Calu3 (cell line): ENCODE results near the gene HS3ST5. TPM values are rescaled to one million over a fixed set of nuclear protein-coding genes. Genes with fewer than 3 reads are reported as not detected.

Experiments
- BruUV-seq: library from RNA; stranded (reverse); fragments of 400-500 nt; replicated peaks from 2 replicates; lab custom pipeline; 2021; lab: Mats Ljungman, UMichigan
- CTCF ChIA-PET: fragments of 300-600 bp; sonication (Branson Sonifier 250); formaldehyde crosslinking; loops from one replicate; lab custom pipeline; 2022; ENCODE audit warnings: antibody characterized with exemption; lab: Charles Lee
- DNase-seq: peaks from one replicate; pipeline ENCODE4 v3.0.0; 2022
- H3K27ac Mint-ChIP-seq: one replicate; pipeline ENCODE4 v1.8.0; 2022; ENCODE audit warnings: mixed read lengths; ENCODE audit not compliant: unreplicated experiment
- H3K27me3 Mint-ChIP-seq: one replicate; pipeline ENCODE4 v1.8.0; 2022; ENCODE audit warnings: mixed read lengths; ENCODE audit not compliant: unreplicated experiment
- H3K36me3 Mint-ChIP-seq: one replicate; pipeline ENCODE4 v1.8.0; 2022; ENCODE audit warnings: mild to moderate bottlenecking, moderate library complexity, mixed read lengths; ENCODE audit not compliant: insufficient read depth, unreplicated experiment
- H3K4me1 Mint-ChIP-seq: one replicate; pipeline ENCODE4 v1.8.0; 2022; ENCODE audit warnings: mild to moderate bottlenecking, low read depth, mixed read lengths; ENCODE audit not compliant: unreplicated experiment
- H3K4me3 Mint-ChIP-seq: one replicate; pipeline ENCODE4 v1.8.0; 2022; ENCODE audit warnings: mild to moderate bottlenecking, low read depth, moderate library complexity, mixed read lengths; ENCODE audit not compliant: unreplicated experiment
- H3K9me3 Mint-ChIP-seq: one replicate; pipeline ENCODE4 v1.8.0; 2022; ENCODE audit warnings: low read depth, mixed read lengths; ENCODE audit not compliant: unreplicated experiment
- intact Hi-C: fragments of 100-400 bp; cut with micrococcal nuclease; formaldehyde crosslinking; loops from one replicate; pipeline ENCODE4 v1.10.0; 2022; ENCODE audit not compliant: unreplicated experiment
- total RNA-seq: library from RNA; stranded (reverse); gene quantifications from 2 replicates; pipeline ENCODE4 v1.2.3, GENCODE V29; 2022
- TF ChIP-seq, protein P1 (sequence below): fragments of 200-600 bp; IDR thresholded peaks from one replicate; pipeline ENCODE4 v1.8.0; 2022; ENCODE audit warnings: antibody characterized with exemption; ENCODE audit not compliant: unreplicated experiment

Gene HS3ST5
- total RNA-seq, 1 experiment from 2014 or later, result 0.40 TPM

DNA sequence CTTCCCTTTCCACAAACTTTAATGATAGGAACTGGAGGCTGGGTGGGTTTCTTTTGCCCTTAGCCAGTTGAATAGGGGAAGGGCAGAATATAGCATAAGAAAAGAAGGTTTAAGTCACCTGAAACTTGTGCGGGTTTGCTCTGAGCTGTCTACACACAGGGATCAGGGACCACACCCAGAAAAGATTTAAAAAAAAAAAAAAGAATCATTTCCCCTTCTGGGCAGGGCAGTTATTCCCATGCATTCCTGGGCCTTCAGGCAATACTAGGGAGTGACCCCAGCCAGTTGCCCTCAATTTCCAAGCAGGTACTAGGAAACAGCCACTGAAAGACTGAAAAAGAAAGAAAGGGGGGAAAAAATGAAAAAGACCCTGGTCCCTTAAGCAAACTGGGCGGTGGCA lies 332.3 kb downstream of the HS3ST5 start:
- TF ChIP-seq, protein P1, sequence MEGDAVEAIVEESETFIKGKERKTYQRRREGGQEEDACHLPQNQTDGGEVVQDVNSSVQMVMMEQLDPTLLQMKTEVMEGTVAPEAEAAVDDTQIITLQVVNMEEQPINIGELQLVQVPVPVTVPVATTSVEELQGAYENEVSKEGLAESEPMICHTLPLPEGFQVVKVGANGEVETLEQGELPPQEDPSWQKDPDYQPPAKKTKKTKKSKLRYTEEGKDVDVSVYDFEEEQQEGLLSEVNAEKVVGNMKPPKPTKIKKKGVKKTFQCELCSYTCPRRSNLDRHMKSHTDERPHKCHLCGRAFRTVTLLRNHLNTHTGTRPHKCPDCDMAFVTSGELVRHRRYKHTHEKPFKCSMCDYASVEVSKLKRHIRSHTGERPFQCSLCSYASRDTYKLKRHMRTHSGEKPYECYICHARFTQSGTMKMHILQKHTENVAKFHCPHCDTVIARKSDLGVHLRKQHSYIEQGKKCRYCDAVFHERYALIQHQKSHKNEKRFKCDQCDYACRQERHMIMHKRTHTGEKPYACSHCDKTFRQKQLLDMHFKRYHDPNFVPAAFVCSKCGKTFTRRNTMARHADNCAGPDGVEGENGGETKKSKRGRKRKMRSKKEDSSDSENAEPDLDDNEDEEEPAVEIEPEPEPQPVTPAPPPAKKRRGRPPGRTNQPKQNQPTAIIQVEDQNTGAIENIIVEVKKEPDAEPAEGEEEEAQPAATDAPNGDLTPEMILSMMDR, result no peak
- CTCF ChIA-PET, result no interaction called here
- peaks cover 9% of the 10 kb centered on the region for H3K4me1 Mint-ChIP-seq
- no TSS peak for BruUV-seq
- H3K4me3 Mint-ChIP-seq, result no peak overlapping the region
- H3K27me3 Mint-ChIP-seq, result no peaks in the 10 kb centered on the region
- no peaks in the 10 kb centered on the region for H3K9me3 Mint-ChIP-seq
- H3K27ac Mint-ChIP-seq, result no peak overlapping the region
- no peak for DNase-seq
- H3K36me3 Mint-ChIP-seq, result no peaks in the 10 kb centered on the region
- intact Hi-C loops, result no loop called here

DNA sequence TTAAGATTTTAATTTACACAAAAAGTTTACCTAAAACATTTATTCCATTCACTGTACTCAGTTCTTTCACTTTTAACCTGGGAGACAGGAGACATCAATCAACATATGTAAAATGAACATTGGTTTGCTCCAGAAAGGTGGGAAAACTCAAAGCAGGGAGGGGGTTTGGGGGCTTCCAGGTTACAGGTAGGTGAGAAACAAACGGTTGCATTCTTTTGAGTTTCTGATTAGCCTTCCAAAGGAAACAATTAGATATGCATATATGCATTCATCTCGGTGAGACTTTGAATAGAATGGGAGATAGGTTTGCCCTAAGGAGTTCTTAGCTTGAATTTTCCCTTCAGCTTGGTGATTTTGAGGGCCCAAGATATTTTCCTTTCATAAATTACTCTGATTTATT lies 333.6 kb downstream of the HS3ST5 start:
- TF ChIP-seq, protein P1, result no peak
- H3K4me3 Mint-ChIP-seq, result no peak overlapping the region
- intact Hi-C loops, result no loop called here
- CTCF ChIA-PET, result interaction anchor here (0.6 kb wide), 1 partner anchor 294 kb away, joined by 5 read pairs; no protein-coding TSS in a partner anchor
- H3K4me1 Mint-ChIP-seq, result peaks cover 9% of the 10 kb centered on the region
- H3K36me3 Mint-ChIP-seq, result no peaks in the 10 kb centered on the region
- H3K27ac Mint-ChIP-seq, result no peak overlapping the region
- H3K27me3 Mint-ChIP-seq, result no peaks in the 10 kb centered on the region
- BruUV-seq, result no TSS peak
- H3K9me3 Mint-ChIP-seq, result no peaks in the 10 kb centered on the region
- no peak for DNase-seq

DNA sequence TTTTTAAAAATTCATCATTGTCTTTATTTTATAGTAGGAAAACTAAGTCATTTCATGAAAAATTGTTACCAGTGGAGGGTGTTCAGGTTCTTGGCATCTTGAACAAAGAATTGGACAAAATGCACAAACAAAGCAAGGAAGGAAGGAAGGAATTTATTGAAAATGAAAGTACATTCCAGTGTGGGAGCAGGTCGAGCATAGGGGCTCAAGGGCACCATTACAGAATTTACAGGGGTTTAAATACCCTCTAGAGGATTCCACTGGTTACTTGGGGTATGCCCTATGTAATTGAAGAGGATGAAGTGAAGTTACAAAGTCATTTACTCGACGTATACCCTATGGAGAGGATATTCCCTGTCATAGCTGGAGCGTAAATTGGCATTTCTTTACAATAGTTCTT lies 334.5 kb downstream of the HS3ST5 start:
- Mint-ChIP-seq H3K36me3 (no peaks in the 10 kb centered on the region), H3K27ac (no peak overlapping the region), H3K4me1 (peaks cover 9% of the 10 kb centered on the region), H3K9me3 (no peaks in the 10 kb centered on the region), H3K4me3 (no peak overlapping the region), H3K27me3 (no peaks in the 10 kb centered on the region)
- no peak for DNase-seq
- TF ChIP-seq, protein P1, result no peak
- CTCF ChIA-PET, result no interaction called here
- intact Hi-C loops, result no loop called here
- no TSS peak for BruUV-seq

DNA sequence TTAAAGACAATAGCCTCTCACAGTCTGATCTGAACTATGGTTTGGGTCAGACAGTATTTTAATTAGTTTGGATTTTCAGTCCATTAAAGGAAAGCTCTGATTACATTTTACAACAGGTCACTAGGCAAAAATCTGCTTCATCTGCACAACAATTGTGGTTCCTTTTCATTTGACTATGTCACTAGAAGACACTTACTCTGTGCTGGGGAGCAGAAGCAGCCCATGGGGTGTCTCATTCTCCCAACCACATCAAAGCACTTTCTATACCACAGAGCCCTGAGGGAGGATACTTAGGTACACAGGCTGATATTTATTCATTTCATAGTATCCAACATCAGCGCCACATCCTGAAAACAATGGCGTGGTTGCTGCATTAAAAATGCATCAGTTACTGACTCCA lies 335.3 kb downstream of the HS3ST5 start:
- no TSS peak for BruUV-seq
- H3K4me1 Mint-ChIP-seq, result peaks cover 9% of the 10 kb centered on the region
- H3K27ac Mint-ChIP-seq, result no peak overlapping the region
- no peaks in the 10 kb centered on the region for H3K36me3 Mint-ChIP-seq
- no peak overlapping the region for H3K4me3 Mint-ChIP-seq
- DNase-seq, result no peak
- TF ChIP-seq, protein P1, result no peak
- intact Hi-C loops, result no loop called here
- CTCF ChIA-PET, result no interaction called here
- H3K9me3 Mint-ChIP-seq, result no peaks in the 10 kb centered on the region
- no peaks in the 10 kb centered on the region for H3K27me3 Mint-ChIP-seq
